Suprapubic skin (tissue), 4 donors: ENCODE measurements around the gene ZC3H12A.

Experiments used
- POLR2A ChIP-seq, 2 donors: fragments of 450-650 bp; IDR thresholded peaks; one replicate each; pipeline ENCODE4 v1.6.1; 2017; ENCODE audit warnings: antibody characterized with exemption in 2 of 2, mild to moderate bottlenecking in 2 of 2, moderate library complexity in 2 of 2
- POLR2AphosphoS5 ChIP-seq, 3 donors: sonication (generic); formaldehyde crosslinking; IDR thresholded peaks; one replicate each; pipeline ENCODE4 v1.6.1; 2017; ENCODE audit warnings: antibody characterized with exemption in 3 of 3

- TF ChIP-seq POLR2AphosphoS5 (IDR thresholded peaks at IDR 0.05), result no peak
- no peak for TF ChIP-seq POLR2A (IDR thresholded peaks at IDR 0.05)
Measured at GRCh38 chr1:37497832-37498231, 23.5 kb downstream of the ZC3H12A start.
